ENCODE results near the gene KIAA1671.

The KIAA1671 gene

GRCh38 chr22:25149014-25149413, 196.5 kb downstream of the KIAA1671 start:
- DNase-seq, result no peak

- DNase-seq, result no peak
These were observed 201.6 kb downstream of the KIAA1671 start for GRCh38 chr22:25153961-25154666.

GRCh38 chr22:25154667-25154999, 202.1 kb downstream of the KIAA1671 start:
- no peak for DNase-seq

- no peak for DNase-seq
These were observed 204.2 kb downstream of the KIAA1671 start for GRCh38 chr22:25156736-25157135.

- DNase-seq, result no peak
These were observed 206.5 kb downstream of the KIAA1671 start for GRCh38 chr22:25159028-25159427.

- no peak for DNase-seq
These were observed 207.8 kb downstream of the KIAA1671 start for GRCh38 chr22:25160120-25160996.

DNA sequence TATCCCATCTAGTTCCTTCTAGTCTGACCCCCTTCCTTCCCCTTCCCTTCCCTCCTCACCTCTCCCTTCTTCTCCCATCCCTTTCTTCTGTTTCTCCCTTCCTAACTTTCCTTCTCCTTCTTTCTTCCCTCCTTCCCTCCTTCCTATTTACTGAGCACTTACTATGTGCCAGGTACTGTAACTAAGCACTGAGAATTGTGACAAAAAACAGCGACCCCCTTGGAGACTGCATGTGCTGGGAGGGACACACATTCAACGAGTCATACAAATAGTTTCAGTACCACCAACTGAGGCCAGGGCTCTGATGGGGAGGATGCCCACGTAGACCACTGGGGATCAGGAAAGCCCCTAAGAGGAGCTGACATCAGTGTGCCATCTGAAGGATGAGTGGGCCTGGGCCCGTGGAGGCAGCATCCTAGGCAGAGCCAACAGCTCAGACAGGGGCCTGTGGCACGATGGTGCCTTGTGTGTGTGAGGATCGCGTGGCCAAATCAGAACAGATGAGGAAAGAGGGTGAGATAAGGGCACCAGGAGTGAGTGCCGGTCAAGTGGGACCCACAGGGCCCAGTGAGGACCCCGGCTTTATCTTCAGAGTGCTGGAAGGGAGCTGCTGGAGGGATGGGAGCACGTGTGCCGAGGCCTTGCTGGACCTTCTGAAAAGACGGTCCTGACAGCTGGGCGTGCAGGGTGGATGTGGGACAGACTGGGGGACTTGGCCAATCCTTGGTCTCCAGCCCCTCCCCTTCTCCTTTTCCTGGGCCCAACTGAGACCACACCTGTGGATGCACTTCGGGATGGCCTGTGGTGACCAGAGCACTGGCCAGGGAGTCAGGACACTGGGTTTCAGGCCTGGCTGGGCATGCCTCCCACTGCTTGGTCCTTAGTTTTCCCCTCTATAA, 208.8 kb downstream of the KIAA1671 start:
- DNase-seq, result peak; percentile 25 to 29

- no peak for DNase-seq
These were observed 209.5 kb downstream of the KIAA1671 start for GRCh38 chr22:25161916-25162530.

- no peak for DNase-seq
These were observed 210.0 kb downstream of the KIAA1671 start for GRCh38 chr22:25162561-25162960.

- no peak for DNase-seq
These were observed 213.3 kb downstream of the KIAA1671 start for GRCh38 chr22:25165785-25166184.

DNA sequence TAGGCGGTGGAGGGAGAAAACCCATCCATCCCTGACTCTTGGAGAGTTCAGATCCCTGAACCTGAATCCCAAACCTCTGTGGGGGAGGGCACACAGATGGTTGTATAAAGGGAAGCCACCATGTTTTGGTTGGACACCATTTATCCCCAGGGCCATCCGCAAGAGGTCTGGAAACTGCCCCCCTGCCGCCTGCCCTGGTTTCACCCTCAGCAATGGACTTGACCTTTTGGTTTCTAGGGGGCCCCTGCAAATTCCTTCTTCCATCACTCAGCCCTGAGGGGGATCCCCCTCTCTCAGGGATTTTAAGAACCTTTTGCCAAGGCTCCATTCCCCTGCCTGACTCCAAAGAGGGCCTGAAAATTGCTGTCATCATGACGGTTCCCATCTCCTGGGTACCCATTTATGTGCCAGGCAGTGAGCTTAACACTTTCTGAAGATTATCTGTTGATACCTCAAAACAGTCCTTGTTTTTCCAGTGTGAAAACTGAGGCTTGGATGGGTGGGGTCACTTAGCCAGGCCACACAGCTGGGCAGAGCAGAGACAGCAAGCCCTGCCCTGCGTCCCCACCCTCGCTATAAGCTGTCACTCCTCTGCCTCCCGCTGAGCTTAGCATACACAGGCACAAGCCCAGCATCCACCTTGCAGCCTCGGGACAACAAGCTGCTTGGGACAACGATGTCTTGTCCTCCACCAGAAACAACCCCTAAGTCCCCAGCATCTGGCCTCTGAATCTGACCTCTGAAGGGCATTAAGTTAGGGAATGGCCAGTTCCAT, 213.9 kb downstream of the KIAA1671 start:
- DNase-seq, result no peak

DNA sequence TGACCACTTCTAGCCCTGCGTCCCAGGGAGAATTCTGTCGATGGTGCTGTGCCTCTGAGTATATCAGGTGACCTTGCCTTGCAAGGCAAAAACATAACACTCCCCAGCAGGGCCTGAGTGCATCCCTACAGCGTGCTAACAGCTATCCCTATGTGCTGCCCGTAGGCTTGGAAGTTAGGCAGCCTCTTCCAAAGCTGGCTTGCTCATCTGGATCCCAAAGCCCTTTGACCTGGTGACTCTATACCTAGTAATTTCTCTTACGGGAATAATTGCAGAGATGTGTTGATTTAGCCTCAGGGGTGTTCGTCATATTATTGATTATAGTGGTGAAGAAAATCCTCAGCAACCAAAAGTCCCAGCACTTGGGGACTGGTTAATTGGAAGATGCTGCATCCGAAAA, 214.6 kb downstream of the KIAA1671 start:
- DNase-seq, result no peak

DNA sequence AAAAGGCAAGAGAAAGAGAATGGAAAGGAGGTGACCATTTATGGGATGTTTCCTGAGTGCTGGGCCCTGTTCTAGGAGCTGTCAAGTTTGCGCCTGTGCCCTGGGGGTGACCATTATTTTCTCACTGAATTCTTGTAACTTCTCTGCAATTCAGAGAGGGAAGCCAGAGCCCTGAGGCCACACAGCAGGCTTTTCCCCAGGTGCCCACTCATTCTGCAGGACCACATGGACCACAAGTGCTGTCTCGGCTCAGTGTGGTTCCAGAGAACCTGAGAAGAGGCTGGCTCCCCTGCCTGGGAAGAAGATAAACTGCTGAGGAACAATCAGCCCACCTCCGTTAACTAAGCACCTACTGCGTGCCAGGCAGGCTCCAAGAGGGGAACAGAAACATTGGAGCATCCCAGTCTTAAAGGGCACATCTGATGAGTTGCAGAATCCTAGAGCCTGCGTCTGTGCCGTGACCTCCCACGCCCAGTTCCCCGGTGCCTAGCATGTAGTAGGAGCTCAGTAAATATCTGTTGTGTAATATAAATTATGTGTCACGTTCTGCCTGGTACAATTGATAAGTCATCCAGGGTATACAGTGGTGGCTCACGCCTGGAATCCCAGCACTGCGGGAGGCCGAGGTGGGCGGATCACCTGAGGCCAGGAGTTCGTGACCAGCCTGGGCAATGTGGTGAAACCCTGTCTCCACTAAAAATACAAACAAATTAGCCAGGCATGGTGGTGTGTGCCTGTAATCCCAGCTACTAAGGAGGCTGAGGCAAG, 215.5 kb downstream of the KIAA1671 start:
- DNase-seq, result no peak

- DNase-seq, result no peak
These were observed 216.9 kb downstream of the KIAA1671 start for GRCh38 chr22:25169278-25170031.

DNA sequence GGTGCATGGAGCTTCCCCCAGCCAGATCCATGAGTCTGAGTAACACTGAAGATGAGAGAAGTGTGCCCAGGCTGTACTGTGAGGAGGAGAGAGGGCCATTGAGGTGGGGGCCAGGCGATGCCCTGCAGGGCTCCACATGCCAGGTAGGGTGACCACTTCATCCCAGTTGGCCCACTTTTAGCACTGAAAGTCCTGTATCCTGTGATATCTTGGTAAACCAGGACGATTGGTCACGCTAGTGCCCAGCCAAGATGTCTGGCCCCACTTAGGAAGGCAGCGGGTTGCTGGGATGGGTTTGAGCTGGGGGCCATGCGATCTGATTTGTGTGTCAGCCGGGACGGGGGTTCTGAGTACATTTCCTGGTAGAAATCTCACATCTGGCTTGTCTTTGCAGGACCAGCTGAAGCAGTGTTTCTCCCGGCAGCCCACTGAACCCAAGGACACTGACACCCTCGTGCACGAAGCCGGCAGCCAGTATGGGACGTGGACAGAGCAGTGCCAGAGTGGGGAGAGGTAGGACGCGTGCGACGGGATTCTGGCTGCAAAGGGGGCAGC, 218.0 kb downstream of the KIAA1671 start:
- DNase-seq, result no peak

GRCh38 chr22:25172153-25172552, 219.6 kb downstream of the KIAA1671 start:
- DNase-seq, result peak; percentile 41 to 60

DNA sequence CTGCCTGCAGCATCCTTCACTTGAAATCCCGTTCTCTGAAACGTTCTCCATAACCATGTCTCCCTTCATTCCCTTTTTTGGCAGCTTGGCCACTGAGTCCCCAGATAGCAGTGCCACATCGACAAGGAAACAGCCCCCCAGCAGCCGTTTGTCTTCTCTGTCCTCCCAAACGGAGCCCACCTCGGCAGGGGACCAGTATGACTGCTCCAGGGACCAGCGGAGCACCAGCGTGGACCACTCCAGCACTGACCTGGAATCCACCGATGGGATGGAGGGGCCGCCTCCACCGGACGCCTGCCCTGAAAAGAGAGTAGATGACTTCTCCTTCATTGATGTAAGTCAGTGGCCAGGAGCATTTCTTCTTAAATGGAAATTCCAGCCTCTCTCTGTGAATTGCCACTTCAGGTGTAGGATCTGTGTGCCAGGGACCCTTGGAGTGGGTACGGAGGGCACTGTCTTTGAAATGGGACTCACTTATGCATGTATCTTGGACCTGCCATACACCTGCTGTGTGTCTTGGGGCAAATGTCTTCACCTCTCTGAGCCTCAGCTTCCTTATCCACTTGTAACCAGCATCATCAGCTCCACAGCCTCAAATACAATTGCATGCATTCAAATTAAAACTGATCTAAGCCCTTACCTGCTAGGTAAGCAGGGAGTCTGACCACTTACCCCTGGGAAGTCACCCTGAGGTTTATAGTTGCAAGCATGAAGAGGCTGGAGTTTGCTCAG, 221.8 kb downstream of the KIAA1671 start:
- DNase-seq, result no peak

DNA sequence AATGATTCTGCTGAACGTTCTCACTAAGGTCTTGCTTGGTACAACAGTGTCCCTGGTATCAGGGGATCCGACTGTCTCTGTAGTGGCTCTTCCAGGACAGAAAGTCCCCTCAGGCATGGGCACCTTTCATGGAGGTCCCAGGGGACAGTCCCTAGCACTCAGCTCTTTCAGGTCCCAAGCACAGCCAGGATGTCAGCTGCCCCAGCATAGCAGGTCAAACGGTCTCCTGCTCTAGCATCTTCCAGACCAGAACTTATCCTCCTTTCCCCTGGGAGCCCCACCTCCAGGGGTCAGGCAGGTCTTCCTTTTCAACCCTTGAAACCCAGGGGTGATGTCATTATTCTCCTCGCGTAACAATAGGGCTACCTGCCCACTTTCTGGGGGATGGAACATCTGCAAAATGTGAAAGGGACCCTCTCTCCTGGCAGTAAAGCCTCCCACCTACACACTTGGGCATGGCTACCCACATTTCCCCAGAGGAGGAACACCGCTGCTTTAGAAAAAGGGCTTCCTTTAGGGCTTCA, 222.4 kb downstream of the KIAA1671 start:
- no peak for DNase-seq

GRCh38 chr22:25176175-25176574, 223.7 kb downstream of the KIAA1671 start:
- DNase-seq, result no peak
